Astrocyte (in vitro differentiated cells and primary cell): ENCODE results near the gene SAC3D1. TPM values are rescaled to one million over a fixed set of nuclear protein-coding genes. Genes with fewer than 3 reads are reported as not detected.

Source experiments
- DNase-seq: peaks from one replicate; pipeline ENCODE4 v3.0.0-alpha.2; 2010; ENCODE audit warnings: low read depth
- FAIRE-seq: peaks from 2 replicates; lab custom pipeline; 2011; peaks lifted over from hg19 to GRCh38; lab: Jason Lieb, UNC
- H2AFZ ChIP-seq: 2 replicates; pipeline ENCODE4 v1.6.0; 2012; ENCODE audit warnings: low read depth, low read length, inconsistent platforms
- H3K27ac ChIP-seq: 2 replicates; pipeline ENCODE4 v1.5.1; 2011; ENCODE audit warnings: low read depth, low read length, inconsistent platforms
- H3K27me3 ChIP-seq: 2 replicates; pipeline ENCODE4 v1.6.0; 2011; ENCODE audit warnings: low read length, inconsistent platforms; ENCODE audit not compliant: insufficient read depth
- H3K36me3 ChIP-seq: 2 replicates; pipeline ENCODE4 v1.5.1; 2011; ENCODE audit warnings: low read length, inconsistent platforms; ENCODE audit not compliant: insufficient read depth
- H3K4me1 ChIP-seq: 2 replicates; pipeline ENCODE4 v1.5.1; 2011; ENCODE audit warnings: low read length, inconsistent platforms; ENCODE audit not compliant: insufficient read depth
- H3K4me2 ChIP-seq: 2 replicates; pipeline ENCODE4 v1.6.0; 2012; ENCODE audit warnings: low read length, inconsistent platforms
- H3K4me3 ChIP-seq: 2 replicates; pipeline ENCODE4 v1.5.1; 2011; ENCODE audit warnings: low read depth, mild to moderate bottlenecking, low read length, inconsistent platforms; ENCODE audit not compliant: insufficient read depth
- H3K79me2 ChIP-seq: 2 replicates; pipeline ENCODE4 v1.6.0; 2012; ENCODE audit warnings: mild to moderate bottlenecking, low read length, inconsistent platforms; ENCODE audit not compliant: insufficient read depth
- H3K9ac ChIP-seq: 2 replicates; pipeline ENCODE4 v1.6.0; 2012; ENCODE audit warnings: mild to moderate bottlenecking, low read length, inconsistent platforms
- H3K9me3 ChIP-seq: 2 replicates; pipeline ENCODE4 v1.5.1; 2012; ENCODE audit warnings: low read depth, mild to moderate bottlenecking, low read length, inconsistent platforms; ENCODE audit not compliant: insufficient read depth
- H4K20me1 ChIP-seq: 2 replicates; pipeline ENCODE4 v1.6.0; 2012; ENCODE audit warnings: low read length, inconsistent platforms; ENCODE audit not compliant: insufficient read depth
- H3K27ac Mint-ChIP-seq: one replicate; pipeline ENCODE4 v1.8.0; 2021; ENCODE audit warnings: mild to moderate bottlenecking, mixed read lengths; ENCODE audit not compliant: unreplicated experiment
- H3K27me3 Mint-ChIP-seq: one replicate; pipeline ENCODE4 v1.8.0; 2021; ENCODE audit warnings: low read depth, mixed read lengths; ENCODE audit not compliant: unreplicated experiment
- H3K36me3 Mint-ChIP-seq: one replicate; pipeline ENCODE4 v1.8.0; 2021; ENCODE audit warnings: low read depth, mixed read lengths; ENCODE audit not compliant: unreplicated experiment
- H3K4me1 Mint-ChIP-seq: one replicate; pipeline ENCODE4 v1.8.0; 2021; ENCODE audit warnings: low read depth, mixed read lengths; ENCODE audit not compliant: unreplicated experiment
- H3K4me3 Mint-ChIP-seq: one replicate; pipeline ENCODE4 v1.8.0; 2021; ENCODE audit warnings: mild to moderate bottlenecking, moderate library complexity, mixed read lengths; ENCODE audit not compliant: unreplicated experiment
- H3K9me3 Mint-ChIP-seq: one replicate; pipeline ENCODE4 v1.8.0; 2021; ENCODE audit warnings: mild to moderate bottlenecking, mixed read lengths; ENCODE audit not compliant: unreplicated experiment
- EZH2 ChIP-seq: IDR thresholded peaks from 2 replicates; pipeline ENCODE4 v1.6.1; 2012; ENCODE audit warnings: mild to moderate bottlenecking, low read length, inconsistent platforms; ENCODE audit not compliant: insufficient read depth
- total RNA-seq: library from RNA; stranded (reverse); gene quantifications from 2 replicates; pipeline ENCODE4 v1.2.1, GENCODE V29; 2021
- TF ChIP-seq, protein P1 (sequence below): IDR thresholded peaks from 2 replicates; pipeline ENCODE4 v1.5.1; 2011; ENCODE audit warnings: low read depth, mild to moderate bottlenecking, inconsistent platforms, low read length, moderate library complexity; ENCODE audit not compliant: insufficient read depth

The SAC3D1 gene
- total RNA-seq, 1 donor from 2014 or later, result 14.6 TPM

DNA sequence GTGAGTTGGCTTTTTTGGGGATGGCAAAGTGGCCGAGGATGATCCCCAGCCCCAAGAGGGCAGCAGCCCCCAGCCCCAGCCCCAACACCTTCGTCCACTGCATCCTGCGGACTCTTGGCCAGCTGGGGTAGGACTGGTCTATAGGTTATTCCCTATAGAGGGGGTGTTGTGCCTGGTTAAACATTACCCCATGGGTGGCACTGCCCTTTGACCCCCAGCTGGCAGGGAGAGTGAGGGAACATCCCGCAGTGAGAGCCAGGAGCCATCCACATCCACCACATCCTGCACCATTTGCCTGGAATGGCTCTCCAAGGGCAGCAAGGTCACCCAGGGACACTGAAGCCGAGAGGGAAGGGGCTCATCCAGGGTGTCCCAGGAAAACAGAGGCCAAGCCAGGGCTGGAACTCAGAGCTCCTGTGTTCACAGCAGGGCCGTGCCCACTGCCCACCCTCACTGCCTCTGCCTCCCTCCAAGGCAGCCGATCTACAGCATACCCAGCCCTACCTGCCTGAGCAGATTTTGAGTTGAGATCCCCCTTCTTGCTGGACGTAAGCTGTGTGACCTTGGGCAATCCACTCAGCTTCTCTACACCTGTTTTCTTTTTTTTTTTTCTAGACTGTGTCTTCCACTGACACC lies 17.5 kb downstream of the SAC3D1 start, which contains the start of gene NAALADL1:
Gene NAALADL1, minus strand, starts transcription at position 135 of the 636 bp plus-strand sequence. Its CDS starts 32 bp downstream, at position 103.
- TF ChIP-seq EZH2, result no peak
- H3K27me3 Mint-ChIP-seq, result peaks cover 42% of the 10 kb centered on the region
- H3K4me1 Mint-ChIP-seq, result peaks cover 9% of the 10 kb centered on the region
- Histone ChIP-seq H3K4me1 (no peaks in the 10 kb centered on the region), H3K27ac (no peak within 1 kb of the TSS), H4K20me1 (no peaks in the 10 kb centered on the region), H3K36me3 (no peaks in the 10 kb centered on the region), H3K4me2 (no peak within 1 kb of the TSS), H2AFZ (no peak within 1 kb of the TSS), H3K79me2 (no peaks in the 10 kb centered on the region), H3K27me3 (peaks cover under 1% of the 10 kb centered on the region), H3K9ac (no peak within 1 kb of the TSS), H3K9me3 (no peaks in the 10 kb centered on the region), H3K4me3 (no peak within 1 kb of the TSS)
- FAIRE-seq, result no peak
- no peaks in the 10 kb centered on the region for H3K9me3 Mint-ChIP-seq
- H3K4me3 Mint-ChIP-seq, result no peak within 1 kb of the TSS
- no peak within 1 kb of the TSS for H3K27ac Mint-ChIP-seq
- peaks cover 3% of the 10 kb centered on the region for H3K36me3 Mint-ChIP-seq
- no peak for DNase-seq

DNA sequence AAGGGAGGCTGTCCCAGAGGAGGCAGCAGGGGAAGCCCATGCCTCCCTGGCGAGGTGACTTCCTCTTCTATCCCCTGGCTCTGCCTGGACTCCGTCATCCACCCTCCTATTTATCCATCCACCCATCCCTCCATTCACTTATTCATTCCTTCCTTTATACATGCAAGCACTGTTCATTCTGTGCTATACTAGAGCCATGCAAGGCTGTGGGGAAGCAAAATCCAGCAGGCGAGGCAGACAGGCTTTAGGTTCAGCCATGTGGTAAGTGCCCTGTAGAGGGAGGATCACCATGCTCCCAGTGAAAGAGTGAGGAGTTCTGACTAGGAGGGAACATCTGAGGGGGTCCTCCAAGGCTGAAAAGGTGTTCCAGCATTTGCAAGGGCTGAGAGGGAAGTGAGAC lies 18.5 kb downstream of the SAC3D1 start:
- no peaks in the 10 kb centered on the region for H3K9me3 ChIP-seq
- H3K9ac ChIP-seq, result no peak overlapping the region
- no peak overlapping the region for H3K4me3 Mint-ChIP-seq
- TF ChIP-seq, protein P1, sequence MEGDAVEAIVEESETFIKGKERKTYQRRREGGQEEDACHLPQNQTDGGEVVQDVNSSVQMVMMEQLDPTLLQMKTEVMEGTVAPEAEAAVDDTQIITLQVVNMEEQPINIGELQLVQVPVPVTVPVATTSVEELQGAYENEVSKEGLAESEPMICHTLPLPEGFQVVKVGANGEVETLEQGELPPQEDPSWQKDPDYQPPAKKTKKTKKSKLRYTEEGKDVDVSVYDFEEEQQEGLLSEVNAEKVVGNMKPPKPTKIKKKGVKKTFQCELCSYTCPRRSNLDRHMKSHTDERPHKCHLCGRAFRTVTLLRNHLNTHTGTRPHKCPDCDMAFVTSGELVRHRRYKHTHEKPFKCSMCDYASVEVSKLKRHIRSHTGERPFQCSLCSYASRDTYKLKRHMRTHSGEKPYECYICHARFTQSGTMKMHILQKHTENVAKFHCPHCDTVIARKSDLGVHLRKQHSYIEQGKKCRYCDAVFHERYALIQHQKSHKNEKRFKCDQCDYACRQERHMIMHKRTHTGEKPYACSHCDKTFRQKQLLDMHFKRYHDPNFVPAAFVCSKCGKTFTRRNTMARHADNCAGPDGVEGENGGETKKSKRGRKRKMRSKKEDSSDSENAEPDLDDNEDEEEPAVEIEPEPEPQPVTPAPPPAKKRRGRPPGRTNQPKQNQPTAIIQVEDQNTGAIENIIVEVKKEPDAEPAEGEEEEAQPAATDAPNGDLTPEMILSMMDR, result no peak
- TF ChIP-seq EZH2, result no peak
- peaks cover 34% of the 10 kb centered on the region for H3K27me3 Mint-ChIP-seq
- H3K4me1 ChIP-seq, result no peaks in the 10 kb centered on the region
- no peaks in the 10 kb centered on the region for H3K79me2 ChIP-seq
- no peak overlapping the region for H3K27ac Mint-ChIP-seq
- H3K4me1 Mint-ChIP-seq, result peaks cover 9% of the 10 kb centered on the region
- no peaks in the 10 kb centered on the region for H3K9me3 Mint-ChIP-seq
- peaks cover 3% of the 10 kb centered on the region for H3K36me3 Mint-ChIP-seq
- H4K20me1 ChIP-seq, result no peaks in the 10 kb centered on the region
- FAIRE-seq (no peak), DNase-seq (no peak)
- no peaks in the 10 kb centered on the region for H3K27me3 ChIP-seq
- no peak overlapping the region for H3K27ac ChIP-seq
- no peak overlapping the region for H3K4me3 ChIP-seq
- no peak overlapping the region for H2AFZ ChIP-seq
- no peaks in the 10 kb centered on the region for H3K36me3 ChIP-seq
- H3K4me2 ChIP-seq, result no peak overlapping the region

DNA sequence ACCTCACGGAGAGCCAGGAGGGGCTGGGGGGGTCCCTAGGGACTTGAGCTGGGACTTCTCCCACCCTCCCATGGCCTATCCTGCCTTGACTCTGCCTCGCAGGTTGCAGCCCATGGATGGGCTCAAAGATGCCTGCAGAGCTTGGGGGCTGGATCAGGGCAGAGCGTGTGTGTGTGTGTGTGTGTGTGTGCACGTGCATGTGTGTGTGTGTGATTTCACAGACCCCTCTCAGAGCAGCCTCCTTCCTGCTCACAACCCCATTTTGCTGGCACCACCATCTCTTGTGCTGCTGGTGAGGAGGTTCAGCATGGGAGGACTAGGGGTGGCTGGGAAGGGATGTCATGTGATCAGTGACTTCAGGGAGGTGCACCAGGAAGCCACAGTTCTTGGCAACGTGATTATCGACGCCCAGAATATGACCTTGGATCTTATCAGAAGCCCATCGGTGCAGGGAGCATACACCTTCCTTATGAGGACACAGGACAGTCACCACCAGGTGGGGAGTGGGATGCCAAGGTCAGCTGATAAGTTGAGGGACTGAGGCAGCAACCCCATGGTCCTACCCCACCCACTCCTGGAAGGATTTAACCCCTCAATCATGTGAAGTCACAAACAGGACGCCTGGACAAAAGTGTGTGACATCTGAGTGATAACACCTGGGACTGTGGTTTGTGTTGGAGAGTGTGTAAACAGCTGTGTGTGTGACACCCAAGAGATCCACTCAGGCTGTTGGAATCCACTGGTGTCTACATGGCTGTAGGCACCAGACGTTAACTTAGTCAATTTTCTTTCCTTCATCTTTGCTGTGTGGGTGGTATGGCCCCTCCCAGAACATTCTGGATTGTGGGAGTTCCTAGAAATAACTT lies 19.2 kb downstream of the SAC3D1 start:
- no peaks in the 10 kb centered on the region for H3K79me2 ChIP-seq
- FAIRE-seq (no peak), DNase-seq (peak; percentile 10)
- no peaks in the 10 kb centered on the region for H3K9me3 ChIP-seq
- H3K4me3 ChIP-seq, result no peak overlapping the region
- peak overlapping the region; percentile 64 for H3K27ac Mint-ChIP-seq
- H3K27ac ChIP-seq, result no peak overlapping the region
- peaks cover 9% of the 10 kb centered on the region for H3K4me1 Mint-ChIP-seq
- H2AFZ ChIP-seq, result no peak overlapping the region
- H3K4me1 ChIP-seq, result no peaks in the 10 kb centered on the region
- H4K20me1 ChIP-seq, result no peaks in the 10 kb centered on the region
- TF ChIP-seq EZH2, result no peak
- TF ChIP-seq, protein P1, result no peak
- H3K27me3 ChIP-seq, result no peaks in the 10 kb centered on the region
- H3K36me3 Mint-ChIP-seq, result peaks cover 3% of the 10 kb centered on the region
- no peak overlapping the region for H3K4me2 ChIP-seq
- H3K36me3 ChIP-seq, result no peaks in the 10 kb centered on the region
- H3K27me3 Mint-ChIP-seq, result peaks cover 32% of the 10 kb centered on the region
- H3K9ac ChIP-seq, result no peak overlapping the region
- H3K4me3 Mint-ChIP-seq, result no peak overlapping the region
- H3K9me3 Mint-ChIP-seq, result no peaks in the 10 kb centered on the region
